ENCODE results near the gene DDIAS. TPM values are rescaled to one million over a fixed set of nuclear protein-coding genes. Genes with fewer than 3 reads are reported as not detected.

DDIAS gene
- total and polyA plus RNA-seq, 9 of the 15 experiments (the other 6 are each of a cell fraction or from before 2014, with no cell fraction given): 9.4 to 27.2 (median 23.3) TPM

- no peak for TF ChIP-seq ZNF277 (CRISPR knock-in tag; IDR thresholded peaks at IDR 0.05; ENCODE audit: borderline replicate concordance)
- no peak for TF ChIP-seq CBX8 (IDR thresholded peaks at IDR 0.05; ENCODE audit: borderline replicate concordance, extremely low read depth, low read depth, low read length, poor library complexity, severe bottlenecking)
- no peak for TF ChIP-seq SNRNP70 (optimal IDR thresholded peaks at IDR 0.05; ENCODE audit: low read depth, low read length)
- no peak for TF ChIP-seq TCFL5 (CRISPR knock-in tag; conservative IDR thresholded peaks at IDR 0.05)
- TF ChIP-seq ARNT (IDR thresholded peaks at IDR 0.05): peak; percentile 23 to 63; a peak in 3 of 4 replicates
- no peak for TF ChIP-seq ETS2 (tag; IDR thresholded peaks at IDR 0.05; ENCODE audit: borderline replicate concordance, poor library complexity, severe bottlenecking)
- no peak for TF ChIP-seq NR4A1 (CRISPR knock-in tag; IDR thresholded peaks at IDR 0.05)
- TF ChIP-seq NR4A1 (tag; IDR thresholded peaks at IDR 0.05): no peak
- TF ChIP-seq ZNF12 (CRISPR knock-in tag; IDR thresholded peaks at IDR 0.05): no peak
- TF ChIP-seq CBX2 (IDR thresholded peaks at IDR 0.05; ENCODE audit: insufficient read depth, low read length, poor library complexity, severe bottlenecking): no peak
- TF ChIP-seq CHAMP1 (IDR thresholded peaks at IDR 0.05): no peak
- TF ChIP-seq NFE2 (IDR thresholded peaks at IDR 0.05; ENCODE audit: low read depth): 0 out of 2 replicates have a peak, but pooled peaks have one; percentile 6
- no peak for TF ChIP-seq ZNF449 (CRISPR knock-in tag; IDR thresholded peaks at IDR 0.05)
- TF ChIP-seq THRB (CRISPR knock-in tag; conservative IDR thresholded peaks at IDR 0.05): 0 out of 2 replicates have a peak, but pooled peaks have one; percentile 75
- TF ChIP-seq RFX1 (IDR thresholded peaks at IDR 0.05): peak; percentile 41; the same call in 1 of the 2 replicates
- peak; percentile 86 for TF ChIP-seq PHF8 (IDR thresholded peaks at IDR 0.05; ENCODE audit: borderline replicate concordance, low read length)
- TF ChIP-seq CHD1 (IDR thresholded peaks at IDR 0.05; ENCODE audit: low read length): peak; percentile 36
- 0 out of 2 replicates have a peak, but pooled peaks have one; percentile 31 for TF ChIP-seq HIVEP1 (CRISPR knock-in tag; IDR thresholded peaks at IDR 0.05)
- 0 out of 2 replicates have a peak, but pooled peaks have one; percentile 41 for TF ChIP-seq CBX1 (IDR thresholded peaks at IDR 0.05; ENCODE audit: low read depth)
- TF ChIP-seq SMAD2 (IDR thresholded peaks at IDR 0.05; ENCODE audit: low read depth, low read length): no peak
Observed at GRCh38 chr11:82900277-82901164, 1.0 kb upstream of the DDIAS start, which contains the start of gene PRCP (continued).
